NCI-H2196 (cell line): ENCODE data around the gene SEC23A.

Experiments
- DNase-seq: peaks from one replicate; lab custom pipeline; 2025; ENCODE audit not compliant: unreplicated experiment; lab: John Stamatoyannopoulos, UW

The SEC23A gene

GRCh38 chr14:38993981-38994380, 109.1 kb downstream of the SEC23A start:
- no peak for DNase-seq

- no peak for DNase-seq
Observed at GRCh38 chr14:38992067-38992844, 110.8 kb downstream of the SEC23A start.

- DNase-seq, result no peak
Observed at GRCh38 chr14:38991299-38991698, 111.7 kb downstream of the SEC23A start.

- no peak for DNase-seq
Observed at GRCh38 chr14:38989922-38990546, 113.0 kb downstream of the SEC23A start.

- no peak for DNase-seq
Observed at GRCh38 chr14:38987781-38988180, 115.3 kb downstream of the SEC23A start.

- DNase-seq, result no peak
Observed at GRCh38 chr14:38982837-38983236, 120.2 kb downstream of the SEC23A start.

- no peak for DNase-seq
Observed at GRCh38 chr14:38982278-38982677, 120.8 kb downstream of the SEC23A start.
